Peyer's patch (tissue), 4 donors: ENCODE measurements around the gene ZNF790. TPM values are rescaled to one million over a fixed set of nuclear protein-coding genes. Genes with fewer than 3 reads are reported as not detected.
A peak's percentile ranks its signal among the peaks of the same experiment; 100 is the strongest.

Experiments used
- DNase-seq, 3 donors: peaks; one replicate each; pipeline ENCODE4 v3.0.0-alpha.2; 2017 to 2019
- H3K27ac ChIP-seq, 4 donors: fragments of 200-600 bp; sonication (generic); one replicate each; pipeline ENCODE4 v1.5.1; 2016 to 2019
- H3K27me3 ChIP-seq, 2 donors: fragments of 200-600 bp; sonication (generic); one replicate each; pipeline ENCODE4 v1.5.1; 2019
- H3K36me3 ChIP-seq, 3 donors: fragments of 200-600 bp; sonication (generic); one replicate each; pipeline ENCODE4 v1.5.1; 2016 to 2019
- H3K4me1 ChIP-seq, 4 donors: fragments of 200-600 bp; sonication (generic); one replicate each; pipeline ENCODE4 v1.5.1; 2016 to 2019
- H3K4me3 ChIP-seq, 4 donors: fragments of 200-600 bp; sonication (generic); 1 replicate in 3 of 4; 2 replicates in 1 of 4; pipeline ENCODE4 v1.5.1; 2016 to 2019; ENCODE audit warnings: mild to moderate bottlenecking in 1 of 4
- H3K9me3 ChIP-seq, 4 donors: fragments of 200-600 bp; sonication (generic); one replicate each; pipeline ENCODE4 v1.5.1; 2016 to 2019; ENCODE audit warnings: mild to moderate bottlenecking in 1 of 4
- POLR2A ChIP-seq, 2 donors: fragments of 450-650 bp; IDR thresholded peaks; one replicate each; pipeline ENCODE4 v1.5.1; 2017; ENCODE audit warnings: antibody characterized with exemption in 2 of 2, mild to moderate bottlenecking in 2 of 2, moderate library complexity in 2 of 2
- small RNA-seq, 2 donors: library from RNA; depleted of rRNA; stranded (forward); fragments of <200 nt; gene quantifications; one replicate each; pipeline ENCODE3, GENCODE V24; 2016
- total RNA-seq, 4 donors: library from RNA; depleted of rRNA; stranded (reverse); fragments of >200 nt; gene quantifications; one replicate each; pipeline ENCODE4 v1.1.0, GENCODE V29; 2016
- TF ChIP-seq, protein P1 (sequence below), 6 experiments: fragments of 450-650 bp in 4 of 6; fragments of 200-600 bp in 2 of 6; sonication (generic) in 1 of 6; IDR thresholded peaks; one replicate each; pipeline ENCODE4 v1.5.1; 2017 to 2019; ENCODE audit warnings: antibody characterized with exemption in 6 of 6, mild to moderate bottlenecking in 3 of 6, moderate library complexity in 1 of 6

ZNF790 gene
- total RNA-seq, 4 donors from 2014 or later, result 3.2 to 6.6 (median 4.4) TPM

DNA sequence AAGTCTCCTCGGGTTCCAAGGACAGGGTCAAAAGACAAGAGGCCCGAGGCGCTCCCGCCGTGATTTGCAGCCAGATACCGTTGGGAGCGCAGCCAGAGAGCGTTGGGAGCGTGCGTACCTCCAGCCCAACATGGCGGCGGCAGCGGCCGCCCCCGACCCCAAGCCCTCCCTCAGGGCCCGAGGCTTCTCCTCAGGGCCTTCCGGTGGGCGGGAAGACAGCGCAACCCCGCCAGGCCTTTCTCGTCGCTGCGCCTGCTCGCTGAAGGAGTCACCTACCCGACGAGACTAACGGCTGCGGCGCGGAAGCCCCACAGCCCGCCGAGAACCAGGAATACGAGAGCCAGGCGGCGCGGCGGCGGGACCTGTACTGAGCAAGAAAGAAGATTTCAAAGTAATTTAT is 62.4 kb downstream of the ZNF790 start:
- Histone ChIP-seq H3K27ac (no peak overlapping the region), H3K4me1 (peaks cover 0 to 10% (median 2%) of the 10 kb centered on the region in 4 donors), H3K4me3 (no peak overlapping the region), H3K27me3 (no peaks in the 10 kb centered on the region), H3K36me3 (no peaks in the 10 kb centered on the region), H3K9me3 (peaks cover 0 to 44% (median 7%) of the 10 kb centered on the region in 4 donors)
- TF ChIP-seq, protein P1, sequence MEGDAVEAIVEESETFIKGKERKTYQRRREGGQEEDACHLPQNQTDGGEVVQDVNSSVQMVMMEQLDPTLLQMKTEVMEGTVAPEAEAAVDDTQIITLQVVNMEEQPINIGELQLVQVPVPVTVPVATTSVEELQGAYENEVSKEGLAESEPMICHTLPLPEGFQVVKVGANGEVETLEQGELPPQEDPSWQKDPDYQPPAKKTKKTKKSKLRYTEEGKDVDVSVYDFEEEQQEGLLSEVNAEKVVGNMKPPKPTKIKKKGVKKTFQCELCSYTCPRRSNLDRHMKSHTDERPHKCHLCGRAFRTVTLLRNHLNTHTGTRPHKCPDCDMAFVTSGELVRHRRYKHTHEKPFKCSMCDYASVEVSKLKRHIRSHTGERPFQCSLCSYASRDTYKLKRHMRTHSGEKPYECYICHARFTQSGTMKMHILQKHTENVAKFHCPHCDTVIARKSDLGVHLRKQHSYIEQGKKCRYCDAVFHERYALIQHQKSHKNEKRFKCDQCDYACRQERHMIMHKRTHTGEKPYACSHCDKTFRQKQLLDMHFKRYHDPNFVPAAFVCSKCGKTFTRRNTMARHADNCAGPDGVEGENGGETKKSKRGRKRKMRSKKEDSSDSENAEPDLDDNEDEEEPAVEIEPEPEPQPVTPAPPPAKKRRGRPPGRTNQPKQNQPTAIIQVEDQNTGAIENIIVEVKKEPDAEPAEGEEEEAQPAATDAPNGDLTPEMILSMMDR (IDR thresholded peaks at IDR 0.05), result no peak
- no peak for TF ChIP-seq POLR2A (IDR thresholded peaks at IDR 0.05)
- no peak for DNase-seq

DNA sequence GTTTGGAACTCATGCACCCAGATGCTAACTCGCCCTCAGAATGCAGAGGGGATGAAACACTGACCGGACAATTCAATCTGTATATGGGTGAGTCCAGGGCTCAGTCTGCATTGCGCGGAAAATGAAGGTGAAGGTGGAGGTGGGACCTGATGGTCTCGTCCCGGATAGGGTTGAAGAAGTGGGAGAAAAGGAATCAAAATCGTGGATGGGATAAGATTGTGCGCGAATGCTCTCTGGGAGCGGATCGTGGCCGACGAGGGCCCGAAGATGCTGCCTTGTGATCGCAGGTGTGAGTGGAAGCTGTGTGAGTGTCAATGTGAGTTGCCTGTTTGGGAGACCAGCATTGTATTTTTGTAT is 65.0 kb downstream of the ZNF790 start:
- H3K9me3 ChIP-seq, result peaks cover 0 to 43% (median 5%) of the 10 kb centered on the region in 4 donors
- TF ChIP-seq, protein P1 (IDR thresholded peaks at IDR 0.05), result no peak
- TF ChIP-seq POLR2A (IDR thresholded peaks at IDR 0.05), result no peak
- DNase-seq, result no peak
- no peaks in the 10 kb centered on the region for H3K36me3 ChIP-seq
- H3K4me1 ChIP-seq, result peaks cover 0 to 10% (median 2%) of the 10 kb centered on the region in 4 donors
- no peaks in the 10 kb centered on the region for H3K27me3 ChIP-seq
- peak overlapping the region in 3 of 4 donors; percentile 62 to 81 (median 78) for H3K27ac ChIP-seq
- H3K4me3 ChIP-seq, result peak overlapping the region; percentile 62 to 79 (median 74)

DNA sequence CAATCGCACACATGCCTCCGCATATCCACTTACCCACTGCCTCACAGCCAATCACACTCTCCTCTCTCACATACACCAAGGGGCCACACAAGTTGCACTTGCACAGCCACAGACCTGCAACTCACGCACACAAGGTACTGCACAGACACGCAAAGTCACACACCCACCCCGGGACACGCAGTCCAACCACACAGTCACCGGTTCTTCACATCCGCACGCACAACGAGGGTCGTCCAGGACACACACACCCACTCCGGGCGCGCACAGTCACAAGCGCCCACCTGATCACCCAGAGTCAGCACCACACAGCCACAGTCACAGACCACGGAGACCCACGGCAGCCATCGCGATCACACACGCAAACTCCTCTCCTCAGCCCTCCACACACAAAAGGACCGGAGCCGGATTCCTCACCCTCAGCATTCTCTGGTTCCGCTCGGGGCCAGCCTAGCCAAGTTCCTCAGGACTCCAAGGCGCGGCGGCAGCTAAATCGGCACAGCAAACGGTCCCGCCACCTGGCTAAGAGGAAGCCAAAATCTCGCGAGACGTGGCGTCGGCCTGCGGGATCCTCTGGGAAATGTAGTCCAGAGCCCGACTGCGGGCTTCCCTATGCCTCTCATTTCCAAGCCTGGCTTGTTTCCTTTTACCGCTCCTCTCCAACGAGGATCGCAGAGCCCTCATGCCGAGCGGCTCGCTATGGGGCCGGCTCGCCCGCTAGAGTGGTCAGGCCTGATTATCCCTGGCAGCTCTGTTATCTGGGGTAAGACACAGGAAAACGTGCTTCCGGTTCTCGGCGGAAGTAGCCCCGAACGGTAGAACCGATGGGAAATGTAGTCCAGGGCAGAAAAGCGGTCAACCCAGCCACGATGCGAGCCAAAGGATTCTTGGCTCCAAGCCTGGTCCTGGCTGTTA is 65.6 kb downstream of the ZNF790 start, which contains the start of gene ZNF850:
TSS of gene ZNF850 (minus strand) at position 497 of the 912 bp plus-strand sequence. CDS start 10,201 bp downstream, outside the sequence.
- peak within 1 kb of the TSS; percentile 62 to 81 (median 79) for H3K27ac ChIP-seq
- peak within 1 kb of the TSS; percentile 62 to 79 (median 74) for H3K4me3 ChIP-seq
- no peaks in the 10 kb centered on the region for H3K27me3 ChIP-seq
- H3K9me3 ChIP-seq, result peaks cover 0 to 43% (median 4%) of the 10 kb centered on the region in 4 donors
- H3K4me1 ChIP-seq, result peaks cover 0 to 10% (median 2%) of the 10 kb centered on the region in 4 donors
- peak; percentile 95 to 98 (median 96) for DNase-seq
- H3K36me3 ChIP-seq, result no peaks in the 10 kb centered on the region
- TF ChIP-seq, protein P1 (IDR thresholded peaks at IDR 0.05), result no peak
- TF ChIP-seq POLR2A (IDR thresholded peaks at IDR 0.05), result no peak

DNA sequence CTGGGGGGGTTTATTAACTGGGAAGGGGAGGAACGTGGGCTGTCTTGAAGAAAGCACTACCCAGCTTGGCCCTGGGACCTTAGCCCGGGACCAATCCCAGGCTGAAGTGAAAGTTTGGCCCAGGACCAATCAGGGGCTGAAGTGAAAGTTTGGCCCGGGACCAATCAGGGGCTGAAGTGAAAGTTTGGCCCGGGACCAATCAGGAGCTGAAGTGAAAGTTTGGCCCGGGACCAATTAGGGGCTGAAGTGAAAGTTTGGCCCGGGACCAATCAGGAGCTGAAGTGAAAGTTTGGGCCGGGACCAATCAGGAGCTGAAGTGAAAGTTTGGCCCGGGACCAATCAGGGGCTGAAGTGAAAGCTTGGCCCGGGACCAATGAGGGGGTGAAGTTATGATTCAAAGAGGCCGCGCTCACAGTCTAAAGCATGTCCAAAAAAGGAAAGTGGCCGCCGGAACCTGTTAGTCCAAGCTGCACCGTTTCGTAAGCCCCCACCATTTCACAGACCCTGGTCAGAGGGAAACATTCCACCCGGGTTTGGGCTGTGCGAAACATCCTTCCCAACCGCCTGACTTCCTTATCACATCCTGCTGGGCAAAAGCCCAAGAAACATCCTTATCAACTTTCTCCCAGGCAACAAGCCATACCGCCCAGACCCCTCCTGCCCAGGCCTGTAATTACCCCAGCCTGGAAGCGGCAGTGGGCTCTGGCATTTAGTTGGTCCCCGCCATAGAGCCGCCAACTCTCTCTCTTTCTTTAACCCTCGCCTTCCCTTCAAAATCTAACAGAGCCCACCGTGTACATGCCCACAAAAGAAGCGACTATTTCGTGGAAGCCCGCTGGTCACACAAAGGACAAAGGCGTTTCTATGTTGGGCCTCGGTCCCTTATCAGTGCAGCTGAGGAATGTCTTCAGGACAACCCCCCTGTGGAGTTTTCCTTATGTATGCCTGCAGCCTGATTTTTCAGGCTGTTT is 66.6 kb downstream of the ZNF790 start:
- peaks cover 0 to 44% (median 6%) of the 10 kb centered on the region in 4 donors for H3K9me3 ChIP-seq
- peak overlapping the region; percentile 62 to 81 (median 79) for H3K27ac ChIP-seq
- H3K36me3 ChIP-seq, result no peaks in the 10 kb centered on the region
- H3K4me3 ChIP-seq, result peak overlapping the region; percentile 62 to 79 (median 74)
- TF ChIP-seq POLR2A (IDR thresholded peaks at IDR 0.05), result no peak
- TF ChIP-seq, protein P1 (IDR thresholded peaks at IDR 0.05), result no peak
- H3K4me1 ChIP-seq, result peaks cover 0 to 10% (median 2%) of the 10 kb centered on the region in 4 donors
- DNase-seq, result peak; percentile 25 to 62 (median 61)
- H3K27me3 ChIP-seq, result no peaks in the 10 kb centered on the region

Small RNA genes lying within 50 kb of the gene (small RNA-seq; reads per million reads assigned to genes)
- gene RF00019, result 0 reads per million in 2 donors

Other genes with a start within 250 kb of the ZNF790 start
- gene ZNF382, start 233.1 kb downstream of the ZNF790 start, total RNA-seq, result 10 to 100 TPM in 2 of 4 donors, 1 to 10 TPM in 2; 1.2 to 16.5 (median 7.3) TPM
- gene ZNF461, start 171.6 kb downstream of the ZNF790 start, total RNA-seq, result 10 to 100 TPM in 1 of 4 donors, 1 to 10 TPM in 3; 5.4 to 14.9 (median 8.5) TPM
- 10 to 100 TPM in 1 of 4 donors, 1 to 10 TPM in 3; 5.3 to 18.2 (median 8.7) TPM for gene ZNF567, start 150.8 kb downstream of the ZNF790 start, total RNA-seq
- 1 to 10 TPM; 1.9 to 3.3 (median 2.5) TPM for gene ZNF850, start 65.6 kb downstream of the ZNF790 start, total RNA-seq
- gene ZNF345, start 12.5 kb upstream of the ZNF790 start, total RNA-seq, result 10 to 100 TPM in 1 of 4 donors, 1 to 10 TPM in 3; 3.0 to 19.8 (median 3.7) TPM
- 1 to 10 TPM; 1.1 to 2.0 (median 1.8) TPM for gene ZNF829, start 77.9 kb upstream of the ZNF790 start, total RNA-seq
- gene ZNF568, start 77.9 kb upstream of the ZNF790 start, total RNA-seq, result 10 to 100 TPM in 1 of 4 donors, 1 to 10 TPM in 3; 2.7 to 17.3 (median 3.7) TPM
- gene ZNF420, start 240.0 kb upstream of the ZNF790 start, total RNA-seq, result 10 to 100 TPM in 1 of 4 donors, 1 to 10 TPM in 3; 1.9 to 17.3 (median 9.0) TPM